ENCODE data around the gene GAPVD1. TPM values are rescaled to one million over a fixed set of nuclear protein-coding genes. Genes with fewer than 3 reads are reported as not detected.

GAPVD1 gene
- total and polyA plus RNA-seq, 2 of the 13 experiments (the other 11 are each of a cell fraction or from before 2014, with no cell fraction given) = 11.1 to 33.2 TPM

DNA sequence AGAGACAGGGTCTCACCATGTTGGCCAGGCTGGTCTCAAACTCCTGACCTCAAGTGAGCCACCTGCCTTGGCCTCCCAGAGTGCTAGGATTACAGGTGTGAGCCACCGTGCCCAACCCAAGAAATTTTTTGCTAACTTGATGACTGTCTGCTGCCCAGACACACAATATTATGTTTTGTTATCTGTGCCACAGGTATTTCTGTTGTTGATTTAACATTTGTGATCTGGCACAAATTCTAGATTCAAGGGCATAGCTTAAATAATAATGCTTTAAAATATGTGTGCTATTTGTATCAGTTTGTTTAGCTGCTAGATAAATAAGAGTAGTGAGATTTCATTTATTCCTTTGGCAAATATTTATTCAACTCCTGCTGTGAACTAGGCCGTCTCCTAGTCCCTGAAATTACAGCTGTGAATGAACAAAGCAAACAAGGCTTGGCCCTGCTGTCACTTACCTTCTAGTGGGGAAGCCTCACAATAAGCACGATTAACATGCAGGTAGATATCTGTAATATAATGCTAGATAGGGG is 35.3 kb downstream of the GAPVD1 start (continued):
- TF ChIP-seq ZNF263 (CRISPR knock-in tag; IDR thresholded peaks at IDR 0.05) (no peak), NCOA1 (CRISPR knock-in tag; IDR thresholded peaks at IDR 0.05) (0 out of 2 replicates have a peak, but pooled peaks have one; percentile 28), MED13 (CRISPR knock-in tag; IDR thresholded peaks at IDR 0.05) (0 out of 2 replicates have a peak, but pooled peaks have one; percentile 55), ZNF256 (CRISPR knock-in tag; conservative IDR thresholded peaks at IDR 0.05) (0 out of 2 replicates have a peak, but pooled peaks have one; percentile 33), ZNF253 (CRISPR knock-in tag; IDR thresholded peaks at IDR 0.05; ENCODE audit: borderline replicate concordance) (no peak), ZSCAN31 (CRISPR knock-in tag; IDR thresholded peaks at IDR 0.05; ENCODE audit: low read depth) (no peak), NKX3-1 (CRISPR knock-in tag; IDR thresholded peaks at IDR 0.05) (peak; percentile 80; the same call in 1 of the 2 replicates), ZNF619 (CRISPR knock-in tag; IDR thresholded peaks at IDR 0.05) (no peak), NFE2 (CRISPR knock-in tag; IDR thresholded peaks at IDR 0.05) (no peak), ZNF75D (CRISPR knock-in tag; IDR thresholded peaks at IDR 0.05; ENCODE audit: borderline replicate concordance) (no peak), NONO (IDR thresholded peaks at IDR 0.05) (no peak), NONO (CRISPR knock-in tag; conservative IDR thresholded peaks at IDR 0.05) (peak; percentile 62; the same call in 1 of the 2 replicates), ZNF160 (CRISPR knock-in tag; IDR thresholded peaks at IDR 0.05) (no peak), NFYC (CRISPR knock-in tag; IDR thresholded peaks at IDR 0.05) (no peak; the same call in 1 of the 2 replicates), SIX4 (CRISPR knock-in tag; IDR thresholded peaks at IDR 0.05) (peak; percentile 53; the same call in 1 of the 2 replicates), RCOR2 (CRISPR knock-in tag; IDR thresholded peaks at IDR 0.05) (peak; percentile 93), CBX2 (IDR thresholded peaks at IDR 0.05; ENCODE audit: low read depth, low read length) (no peak), CBX2 (CRISPR knock-in tag; IDR thresholded peaks at IDR 0.05; ENCODE audit: low read depth) (no peak), TFDP2 (CRISPR knock-in tag; IDR thresholded peaks at IDR 0.05) (peak; percentile 29; the same call in 1 of the 2 replicates), MED1 (CRISPR knock-in tag; IDR thresholded peaks at IDR 0.05) (peak; percentile 83), KLF11 (CRISPR knock-in tag; IDR thresholded peaks at IDR 0.05) (0 out of 2 replicates have a peak, but pooled peaks have one; percentile 45), HNRNPK (IDR thresholded peaks at IDR 0.05; ENCODE audit: low read depth, low read length, poor library complexity, severe bottlenecking) (no peak), SMC3 (IDR thresholded peaks at IDR 0.05; ENCODE audit: low read length) (no peak)
- TF ChIP-seq, protein P1, sequence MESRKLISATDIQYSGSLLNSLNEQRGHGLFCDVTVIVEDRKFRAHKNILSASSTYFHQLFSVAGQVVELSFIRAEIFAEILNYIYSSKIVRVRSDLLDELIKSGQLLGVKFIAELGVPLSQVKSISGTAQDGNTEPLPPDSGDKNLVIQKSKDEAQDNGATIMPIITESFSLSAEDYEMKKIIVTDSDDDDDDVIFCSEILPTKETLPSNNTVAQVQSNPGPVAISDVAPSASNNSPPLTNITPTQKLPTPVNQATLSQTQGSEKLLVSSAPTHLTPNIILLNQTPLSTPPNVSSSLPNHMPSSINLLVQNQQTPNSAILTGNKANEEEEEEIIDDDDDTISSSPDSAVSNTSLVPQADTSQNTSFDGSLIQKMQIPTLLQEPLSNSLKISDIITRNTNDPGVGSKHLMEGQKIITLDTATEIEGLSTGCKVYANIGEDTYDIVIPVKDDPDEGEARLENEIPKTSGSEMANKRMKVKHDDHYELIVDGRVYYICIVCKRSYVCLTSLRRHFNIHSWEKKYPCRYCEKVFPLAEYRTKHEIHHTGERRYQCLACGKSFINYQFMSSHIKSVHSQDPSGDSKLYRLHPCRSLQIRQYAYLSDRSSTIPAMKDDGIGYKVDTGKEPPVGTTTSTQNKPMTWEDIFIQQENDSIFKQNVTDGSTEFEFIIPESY (CRISPR knock-in tag; IDR thresholded peaks at IDR 0.05) = no peak
- TF ChIP-seq, protein P2, sequence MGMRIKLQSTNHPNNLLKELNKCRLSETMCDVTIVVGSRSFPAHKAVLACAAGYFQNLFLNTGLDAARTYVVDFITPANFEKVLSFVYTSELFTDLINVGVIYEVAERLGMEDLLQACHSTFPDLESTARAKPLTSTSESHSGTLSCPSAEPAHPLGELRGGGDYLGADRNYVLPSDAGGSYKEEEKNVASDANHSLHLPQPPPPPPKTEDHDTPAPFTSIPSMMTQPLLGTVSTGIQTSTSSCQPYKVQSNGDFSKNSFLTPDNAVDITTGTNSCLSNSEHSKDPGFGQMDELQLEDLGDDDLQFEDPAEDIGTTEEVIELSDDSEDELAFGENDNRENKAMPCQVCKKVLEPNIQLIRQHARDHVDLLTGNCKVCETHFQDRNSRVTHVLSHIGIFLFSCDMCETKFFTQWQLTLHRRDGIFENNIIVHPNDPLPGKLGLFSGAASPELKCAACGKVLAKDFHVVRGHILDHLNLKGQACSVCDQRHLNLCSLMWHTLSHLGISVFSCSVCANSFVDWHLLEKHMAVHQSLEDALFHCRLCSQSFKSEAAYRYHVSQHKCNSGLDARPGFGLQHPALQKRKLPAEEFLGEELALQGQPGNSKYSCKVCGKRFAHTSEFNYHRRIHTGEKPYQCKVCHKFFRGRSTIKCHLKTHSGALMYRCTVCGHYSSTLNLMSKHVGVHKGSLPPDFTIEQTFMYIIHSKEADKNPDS (CRISPR knock-in tag; IDR thresholded peaks at IDR 0.05) = no peak
